MCF 10A (cell line): Measurements from ENCODE around the gene MAN1C1. TPM values are rescaled to one million over a fixed set of nuclear protein-coding genes. Genes with fewer than 3 reads are reported as not detected.

Experiments
- BruUV-seq: library from RNA; stranded (reverse); fragments of 400-500 nt; replicated peaks from 2 replicates; lab custom pipeline; 2021; lab: Mats Ljungman, UMichigan
- CTCF ChIA-PET: fragments of 300-600 bp; sonication (Branson Sonifier 250); formaldehyde crosslinking; extraction: SDS; loops from one replicate; lab custom pipeline; 2021; ENCODE audit warnings: antibody characterized with exemption, inconsistent platforms; lab: Yijun Ruan, JAX
- POLR2A ChIA-PET: fragments of 300-600, 350-650 bp; sonication (Branson Sonifier 250); formaldehyde crosslinking; extraction: SDS; loops from one replicate; lab custom pipeline; 2020; ENCODE audit warnings: antibody characterized with exemption, inconsistent platforms; lab: Yijun Ruan, JAX
- DNase-seq: peaks from one replicate; pipeline ENCODE4 v3.0.0-alpha.2; 2018; ENCODE audit not compliant: unreplicated experiment
- H3K27ac Mint-ChIP-seq: one replicate; pipeline ENCODE4 v1.8.0; 2022; ENCODE audit warnings: mild to moderate bottlenecking, low read depth, mixed read lengths; ENCODE audit not compliant: unreplicated experiment
- H3K27me3 Mint-ChIP-seq: one replicate; pipeline ENCODE4 v1.8.0; 2022; ENCODE audit warnings: mixed read lengths; ENCODE audit not compliant: insufficient read depth, unreplicated experiment
- H3K36me3 Mint-ChIP-seq: one replicate; pipeline ENCODE4 v1.8.0; 2022; ENCODE audit warnings: mild to moderate bottlenecking, moderate library complexity, mixed read lengths; ENCODE audit not compliant: insufficient read depth, unreplicated experiment
- H3K4me1 Mint-ChIP-seq: one replicate; pipeline ENCODE4 v1.8.0; 2022; ENCODE audit warnings: mixed read lengths; ENCODE audit not compliant: insufficient read depth, unreplicated experiment
- H3K4me3 Mint-ChIP-seq: one replicate; pipeline ENCODE4 v1.8.0; 2022; ENCODE audit warnings: mild to moderate bottlenecking, moderate library complexity, mixed read lengths; ENCODE audit not compliant: unreplicated experiment
- H3K9me3 Mint-ChIP-seq: one replicate; pipeline ENCODE4 v1.8.0; 2022; ENCODE audit warnings: mixed read lengths; ENCODE audit not compliant: unreplicated experiment
- CTCF ChIP-seq: fragments of 200-600 bp; IDR thresholded peaks from one replicate; pipeline ENCODE4 v1.8.0; 2022; ENCODE audit warnings: antibody characterized with exemption, mild to moderate bottlenecking; ENCODE audit not compliant: unreplicated experiment
- intact Hi-C: fragments of 100-400 bp; cut with micrococcal nuclease; formaldehyde crosslinking; loops from 2 replicates; pipeline ENCODE4 v1.14.1; 2022
- total RNA-seq: library from RNA; stranded (reverse); gene quantifications from 2 replicates; pipeline ENCODE4 v1.2.3, GENCODE V29; 2022

Gene MAN1C1
- total RNA-seq, 1 experiment from 2014 or later, result not detected

- BruUV-seq, result no TSS peak
- Mint-ChIP-seq H3K9me3 (no peaks in the 10 kb centered on the region), H3K4me1 (no peaks in the 10 kb centered on the region), H3K4me3 (no peak overlapping the region), H3K27ac (no peak overlapping the region), H3K36me3 (no peaks in the 10 kb centered on the region), H3K27me3 (no peaks in the 10 kb centered on the region)
- no peak for TF ChIP-seq CTCF
- ChIA-PET CTCF (no interaction called here), POLR2A (no interaction called here)
- intact Hi-C loops, result no loop called here
- DNase-seq, result no peak
Observed at GRCh38 chr1:25782608-25783201, 166.1 kb downstream of the MAN1C1 start.

GRCh38 chr1:25784575-25785051, 168.0 kb downstream of the MAN1C1 start:
- TF ChIP-seq CTCF, result no peak
- CTCF ChIA-PET, result interaction anchor here (0.6 kb wide), 1 partner anchor 90 kb away, joined by 6 read pairs; no protein-coding TSS in a partner anchor
- intact Hi-C loops, result no loop called here
- Mint-ChIP-seq H3K9me3 (no peaks in the 10 kb centered on the region), H3K27ac (no peak overlapping the region), H3K27me3 (no peaks in the 10 kb centered on the region), H3K4me3 (no peak overlapping the region), H3K36me3 (no peaks in the 10 kb centered on the region), H3K4me1 (no peaks in the 10 kb centered on the region)
- no TSS peak for BruUV-seq
- POLR2A ChIA-PET, result no interaction called here
- no peak for DNase-seq

- Mint-ChIP-seq H3K36me3 (no peaks in the 10 kb centered on the region), H3K9me3 (no peaks in the 10 kb centered on the region), H3K4me3 (no peak overlapping the region), H3K4me1 (no peaks in the 10 kb centered on the region), H3K27me3 (no peaks in the 10 kb centered on the region), H3K27ac (no peak overlapping the region)
- ChIA-PET CTCF (interaction anchor here (1.1 kb wide), 1 partner anchor 167 kb away, joined by 3 read pairs; no protein-coding TSS in a partner anchor), POLR2A (interaction anchor here (0.6 kb wide), 1 partner anchor 400 kb away, joined by 3 read pairs; no protein-coding TSS in a partner anchor)
- no peak for TF ChIP-seq CTCF
- intact Hi-C loops, result no loop called here
- no TSS peak for BruUV-seq
- DNase-seq, result no peak
Observed at GRCh38 chr1:25785333-25786067, 168.9 kb downstream of the MAN1C1 start.
